Fibroblast of villous mesenchyme (primary cell): Measurements from ENCODE around the gene NCAM1. TPM values are rescaled to one million over a fixed set of nuclear protein-coding genes. Genes with fewer than 3 reads are reported as not detected.

ENCODE experiments used
- DNase-seq: peaks from one replicate; pipeline ENCODE4 v3.0.0-alpha.2; 2010; ENCODE audit warnings: low read depth
- H3K4me3 ChIP-seq: 2 replicates; pipeline ENCODE4 v1.5.1; 2011; ENCODE audit warnings: low read depth, mild to moderate bottlenecking, low read length
- total RNA-seq: library from RNA; depleted of rRNA; stranded (reverse); fragments of >200 nt; gene quantifications from 2 replicates; pipeline ENCODE4 v1.2.3, GENCODE V29; 2012
- TF ChIP-seq, protein P1 (sequence below): IDR thresholded peaks from 2 replicates; pipeline ENCODE4 v1.5.1; 2012; ENCODE audit warnings: low read depth, mild to moderate bottlenecking, low read length; ENCODE audit not compliant: insufficient read depth

Gene NCAM1
- total RNA-seq, 1 donor = 0.86 TPM

DNA sequence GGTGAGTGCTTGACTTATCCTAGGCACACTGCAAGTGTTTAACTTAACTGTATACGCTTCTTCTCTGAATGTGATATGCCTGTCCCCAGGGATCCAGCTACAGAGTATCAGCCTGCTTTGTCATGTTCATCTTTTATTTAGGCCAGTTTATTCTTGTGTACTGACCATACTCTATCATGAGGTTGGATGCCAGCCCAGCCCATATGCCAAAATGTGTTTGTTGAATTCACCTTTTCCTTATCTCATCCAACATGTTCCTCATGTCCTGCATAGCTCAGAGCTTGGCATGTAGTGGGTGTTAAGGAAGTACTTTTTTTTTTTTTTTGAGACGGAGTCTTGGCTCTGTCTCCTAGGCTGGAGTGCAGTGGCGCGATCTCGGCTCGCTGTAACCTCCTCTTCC, 116.2 kb downstream of the NCAM1 start:
- DNase-seq = no peak
- H3K4me3 ChIP-seq = no peak overlapping the region
- TF ChIP-seq, protein P1, sequence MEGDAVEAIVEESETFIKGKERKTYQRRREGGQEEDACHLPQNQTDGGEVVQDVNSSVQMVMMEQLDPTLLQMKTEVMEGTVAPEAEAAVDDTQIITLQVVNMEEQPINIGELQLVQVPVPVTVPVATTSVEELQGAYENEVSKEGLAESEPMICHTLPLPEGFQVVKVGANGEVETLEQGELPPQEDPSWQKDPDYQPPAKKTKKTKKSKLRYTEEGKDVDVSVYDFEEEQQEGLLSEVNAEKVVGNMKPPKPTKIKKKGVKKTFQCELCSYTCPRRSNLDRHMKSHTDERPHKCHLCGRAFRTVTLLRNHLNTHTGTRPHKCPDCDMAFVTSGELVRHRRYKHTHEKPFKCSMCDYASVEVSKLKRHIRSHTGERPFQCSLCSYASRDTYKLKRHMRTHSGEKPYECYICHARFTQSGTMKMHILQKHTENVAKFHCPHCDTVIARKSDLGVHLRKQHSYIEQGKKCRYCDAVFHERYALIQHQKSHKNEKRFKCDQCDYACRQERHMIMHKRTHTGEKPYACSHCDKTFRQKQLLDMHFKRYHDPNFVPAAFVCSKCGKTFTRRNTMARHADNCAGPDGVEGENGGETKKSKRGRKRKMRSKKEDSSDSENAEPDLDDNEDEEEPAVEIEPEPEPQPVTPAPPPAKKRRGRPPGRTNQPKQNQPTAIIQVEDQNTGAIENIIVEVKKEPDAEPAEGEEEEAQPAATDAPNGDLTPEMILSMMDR = no peak

DNA sequence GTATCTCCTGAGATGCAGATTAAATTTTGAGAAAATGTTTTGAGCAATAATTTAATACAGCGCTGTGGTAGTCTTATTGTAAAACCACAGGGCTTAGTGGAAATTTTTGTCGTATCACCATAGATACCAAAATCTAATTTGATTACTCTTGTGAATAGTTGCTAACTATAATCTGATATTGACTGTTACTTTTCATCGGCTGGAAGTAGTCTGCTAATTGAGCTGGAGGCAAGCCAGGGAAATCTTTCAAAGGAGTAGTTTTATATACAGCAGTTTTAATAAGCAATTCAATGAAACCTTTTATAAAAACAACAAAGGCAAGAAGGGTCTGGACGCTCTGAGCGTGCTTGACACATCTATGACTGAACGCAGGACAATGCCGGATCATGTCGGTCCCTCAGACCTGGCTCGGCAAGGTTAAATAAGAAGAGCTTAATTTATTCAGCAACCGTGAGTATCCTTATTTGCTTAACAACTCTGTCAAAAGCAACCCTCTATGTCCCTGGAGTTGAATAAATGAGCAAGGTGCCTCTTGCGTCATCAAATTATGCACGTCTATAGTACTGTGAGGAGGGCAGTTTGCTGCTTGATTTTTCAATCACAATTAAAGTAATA, 121.2 kb downstream of the NCAM1 start:
- TF ChIP-seq, protein P1 = no peak
- H3K4me3 ChIP-seq = no peak overlapping the region
- no peak for DNase-seq

DNA sequence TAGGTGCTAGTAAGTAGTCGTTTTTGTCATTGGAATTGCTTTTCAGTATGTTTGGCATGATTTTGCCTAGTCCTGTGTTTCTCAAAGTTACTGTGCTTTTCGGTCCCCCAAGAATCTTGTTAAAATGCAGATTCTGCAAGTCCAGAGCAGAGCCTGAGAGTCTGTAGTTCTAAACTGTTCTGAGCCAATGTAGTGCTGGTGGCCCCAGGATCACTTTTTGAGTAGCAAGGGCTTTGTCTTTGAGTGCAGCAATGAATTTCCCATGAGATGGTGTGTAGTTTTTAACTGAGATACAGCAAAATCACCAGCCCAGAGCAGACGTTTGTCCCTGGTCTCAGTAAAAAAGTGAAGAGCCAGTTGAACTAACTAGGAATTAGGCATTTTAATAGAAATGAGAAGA, 122.4 kb downstream of the NCAM1 start:
- DNase-seq = no peak
- no peak overlapping the region for H3K4me3 ChIP-seq
- TF ChIP-seq, protein P1 = no peak

DNA sequence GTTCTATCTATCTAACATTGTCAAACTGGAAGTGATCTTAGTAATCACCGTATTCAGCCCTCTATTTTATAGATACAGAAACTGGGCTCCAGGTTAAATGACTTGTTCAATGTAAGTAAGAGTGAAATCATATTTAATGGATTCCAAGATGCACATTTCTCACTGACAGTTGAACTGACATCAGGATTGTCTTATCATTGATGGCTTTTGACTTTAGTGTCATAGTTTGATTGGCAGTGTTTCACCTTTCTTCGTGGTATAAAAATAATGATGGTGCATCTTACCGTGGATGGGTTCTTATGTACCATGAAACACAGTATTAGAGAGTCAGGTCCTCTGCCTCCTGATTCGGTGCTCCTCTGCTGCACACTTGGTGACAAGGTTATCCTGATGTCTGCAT, 123.1 kb downstream of the NCAM1 start:
- H3K4me3 ChIP-seq = no peak overlapping the region
- TF ChIP-seq, protein P1 = no peak
- no peak for DNase-seq

DNA sequence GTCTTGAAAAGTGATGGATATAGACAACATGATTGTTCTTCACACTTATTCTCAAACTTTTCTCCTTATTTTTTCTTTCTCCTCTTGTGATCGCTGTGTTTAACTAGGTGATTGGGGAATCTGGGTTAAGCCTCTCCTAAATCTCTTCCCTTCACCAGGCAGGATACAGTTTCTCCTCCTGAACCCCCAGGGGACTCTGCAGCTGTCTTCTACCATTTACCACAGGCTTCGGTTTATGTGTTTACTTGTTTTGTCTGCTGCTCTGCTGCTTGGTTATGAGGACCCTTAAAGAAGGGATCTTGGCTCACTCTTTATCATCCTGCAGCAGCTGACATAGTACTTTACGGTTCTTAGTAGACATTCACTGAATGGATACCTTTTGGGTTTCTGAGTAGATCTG, 124.2 kb downstream of the NCAM1 start:
- no peak overlapping the region for H3K4me3 ChIP-seq
- no peak for DNase-seq
- TF ChIP-seq, protein P1 = no peak

DNA sequence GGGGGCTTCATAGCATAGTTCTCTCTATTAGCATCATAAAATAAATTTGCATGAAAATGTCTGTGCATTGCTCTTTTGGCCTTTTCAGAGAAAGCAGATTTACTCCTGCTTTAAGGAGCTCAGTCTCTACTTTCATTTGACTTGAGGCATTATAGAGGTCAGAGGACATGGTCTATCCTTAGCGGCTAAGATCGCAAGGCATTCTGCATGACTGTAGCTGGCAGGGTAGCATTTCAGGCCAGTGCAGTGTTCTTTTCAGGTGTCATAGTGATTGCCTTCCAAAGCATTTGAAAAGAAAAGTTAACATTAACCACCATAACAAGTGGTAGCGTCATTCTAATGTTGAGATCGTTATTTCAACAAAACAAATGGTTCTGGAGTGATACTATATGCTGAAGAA, 126.5 kb downstream of the NCAM1 start:
- DNase-seq = no peak
- H3K4me3 ChIP-seq = no peak overlapping the region
- TF ChIP-seq, protein P1 = no peak
